ENCODE results near the gene EIF4G3.
"Not testable (repeated sequence)": the region's sequence is repeated elsewhere in the genome, so short reads cannot be mapped to it uniquely, and the experiment has no call there.

Gene EIF4G3

GRCh38 chr1:20931930-20932436, 244.7 kb downstream of the EIF4G3 start:
- peak in 1 of 2 donors; percentile 3 for DNase-seq

GRCh38 chr1:20930427-20930826, 246.3 kb downstream of the EIF4G3 start:
- no peak for DNase-seq

GRCh38 chr1:20928146-20928545, 248.6 kb downstream of the EIF4G3 start:
- no peak for DNase-seq

GRCh38 chr1:20921285-20921684, 255.4 kb downstream of the EIF4G3 start:
- no peak for DNase-seq

- no peak for DNase-seq
These were observed 263.5 kb downstream of the EIF4G3 start for GRCh38 chr1:20913242-20913641.

- DNase-seq, result not testable (repeated sequence)
These were observed 269.2 kb downstream of the EIF4G3 start for GRCh38 chr1:20907526-20907925.

- DNase-seq, result peak in 1 of 2 donors; percentile 10
These were observed 273.3 kb downstream of the EIF4G3 start for GRCh38 chr1:20903437-20903836.

- no peak for DNase-seq
These were observed 276.6 kb downstream of the EIF4G3 start for GRCh38 chr1:20900056-20900455.

GRCh38 chr1:20899154-20899972, 277.3 kb downstream of the EIF4G3 start:
- DNase-seq, result no peak

GRCh38 chr1:20896826-20897225, 279.9 kb downstream of the EIF4G3 start:
- no peak for DNase-seq

GRCh38 chr1:20893931-20894330, 282.8 kb downstream of the EIF4G3 start:
- no peak for DNase-seq

- DNase-seq, result no peak
These were observed 285.6 kb downstream of the EIF4G3 start for GRCh38 chr1:20891091-20891490.

GRCh38 chr1:20887246-20887645, 289.5 kb downstream of the EIF4G3 start:
- no peak for DNase-seq

GRCh38 chr1:20885121-20885520, 291.6 kb downstream of the EIF4G3 start:
- no peak for DNase-seq

- no peak for DNase-seq
These were observed 292.2 kb downstream of the EIF4G3 start for GRCh38 chr1:20884513-20884912.

GRCh38 chr1:20883766-20884165, 292.9 kb downstream of the EIF4G3 start:
- DNase-seq, result no peak

GRCh38 chr1:20882837-20883236, 293.9 kb downstream of the EIF4G3 start:
- DNase-seq, result no peak

- DNase-seq, result no peak
These were observed 297.9 kb downstream of the EIF4G3 start for GRCh38 chr1:20878799-20879198.

GRCh38 chr1:20875198-20875973, 301.3 kb downstream of the EIF4G3 start:
- DNase-seq, result no peak

- no peak for DNase-seq
These were observed 303.4 kb downstream of the EIF4G3 start for GRCh38 chr1:20873311-20873710.

- DNase-seq, result no peak
These were observed 305.3 kb downstream of the EIF4G3 start for GRCh38 chr1:20871419-20871818.

GRCh38 chr1:20870718-20871117, 306.0 kb downstream of the EIF4G3 start:
- DNase-seq, result no peak

- no peak for DNase-seq
These were observed 308.4 kb downstream of the EIF4G3 start for GRCh38 chr1:20868263-20868662.

- no peak for DNase-seq
These were observed 308.9 kb downstream of the EIF4G3 start for GRCh38 chr1:20867847-20868246.

Measured in CD4-positive, alpha-beta T cell treated with Interferon alpha-2 for 1 hour (primary cell).